HCEC 1CT (cell line): ENCODE measurements around the gene SERPINB6.
"Not testable (repeated sequence)": the region's sequence is repeated elsewhere in the genome, so short reads cannot be mapped to it uniquely, and the experiment has no call there.

Experiments used
- DNase-seq: peaks from one replicate; pipeline ENCODE4 v3.0.0-alpha.2; 2017

The SERPINB6 gene

GRCh38 chr6:2932911-2933310, 38.5 kb downstream of the SERPINB6 start:
- DNase-seq: not testable (repeated sequence)

GRCh38 chr6:2931970-2932748, 39.2 kb downstream of the SERPINB6 start:
- DNase-seq: peak; percentile 47

- no peak for DNase-seq
Observed at GRCh38 chr6:2931055-2931454, 40.3 kb downstream of the SERPINB6 start.

GRCh38 chr6:2927931-2928330, 43.4 kb downstream of the SERPINB6 start:
- not testable (repeated sequence) for DNase-seq

- not testable (repeated sequence) for DNase-seq
Observed at GRCh38 chr6:2925842-2926747, 45.3 kb downstream of the SERPINB6 start.

- no peak for DNase-seq
Observed at GRCh38 chr6:2921520-2922115, 49.7 kb downstream of the SERPINB6 start.

GRCh38 chr6:2920671-2921112, 50.7 kb downstream of the SERPINB6 start:
- DNase-seq: no peak

- no peak for DNase-seq
Observed at GRCh38 chr6:2919886-2920285, 51.5 kb downstream of the SERPINB6 start.

- DNase-seq: no peak
Observed at GRCh38 chr6:2919401-2919800, 52.0 kb downstream of the SERPINB6 start.

GRCh38 chr6:2918936-2919335, 52.4 kb downstream of the SERPINB6 start:
- no peak for DNase-seq

- DNase-seq: no peak
Observed at GRCh38 chr6:2917801-2918445, 53.4 kb downstream of the SERPINB6 start.

- DNase-seq: no peak
Observed at GRCh38 chr6:2917065-2917464, 54.3 kb downstream of the SERPINB6 start.

- DNase-seq: no peak
Observed at GRCh38 chr6:2916158-2916925, 55.0 kb downstream of the SERPINB6 start.

- DNase-seq: no peak
Observed at GRCh38 chr6:2915150-2915549, 56.2 kb downstream of the SERPINB6 start.

- no peak for DNase-seq
Observed at GRCh38 chr6:2914318-2914660, 57.1 kb downstream of the SERPINB6 start.

GRCh38 chr6:2913621-2914317, 57.6 kb downstream of the SERPINB6 start:
- no peak for DNase-seq

- DNase-seq: no peak
Observed at GRCh38 chr6:2911171-2911570, 60.2 kb downstream of the SERPINB6 start.

GRCh38 chr6:2909718-2910117, 61.6 kb downstream of the SERPINB6 start:
- DNase-seq: no peak

- DNase-seq: not testable (repeated sequence)
Observed at GRCh38 chr6:2909051-2909606, 62.2 kb downstream of the SERPINB6 start.

- DNase-seq: peak; percentile 15
Observed at GRCh38 chr6:2908516-2908915, 62.9 kb downstream of the SERPINB6 start.
